Neural progenitor cell (in vitro differentiated cells): Measurements from ENCODE around the gene RASGRP4. TPM values are rescaled to one million over a fixed set of nuclear protein-coding genes. Genes with fewer than 3 reads are reported as not detected.

Experiments
- DNase-seq: peaks from one replicate; pipeline ENCODE4 v3.0.0-alpha.2; 2016; ENCODE audit warnings: low spot score
- H2AFZ ChIP-seq: fragments of 200-600 bp; sonication (generic); replicated peaks from 2 replicates; pipeline ENCODE4 v1.6.1; 2016; ENCODE audit warnings: antibody characterized with exemption
- H3F3A ChIP-seq: fragments of 200-600 bp; sonication (generic); 2 replicates; pipeline ENCODE4 v1.6.1; 2016; ENCODE audit warnings: antibody characterized with exemption, low read depth
- H3K27ac ChIP-seq: fragments of 200-600 bp; sonication (generic); 2 replicates; pipeline ENCODE4 v1.5.1; 2016; ENCODE audit warnings: mild to moderate bottlenecking
- H3K27me3 ChIP-seq: fragments of 200-600 bp; sonication (generic); 2 replicates; pipeline ENCODE4 v1.6.1; 2016; ENCODE audit warnings: mild to moderate bottlenecking, moderate library complexity
- H3K36me3 ChIP-seq: fragments of 200-600 bp; sonication (generic); 2 replicates; pipeline ENCODE4 v1.5.1; 2016
- H3K4me1 ChIP-seq: fragments of 200-600 bp; sonication (generic); 2 replicates; pipeline ENCODE4 v1.6.1; 2016; ENCODE audit warnings: mixed run types
- H3K4me2 ChIP-seq: fragments of 200-600 bp; sonication (generic); 2 replicates; pipeline ENCODE4 v1.6.1; 2016
- H3K4me3 ChIP-seq: fragments of 200-600 bp; sonication (generic); 2 replicates; pipeline ENCODE4 v1.5.1; 2016
- H3K79me2 ChIP-seq: fragments of 200-600 bp; sonication (generic); 2 replicates; pipeline ENCODE4 v1.6.1; 2016; ENCODE audit warnings: low read depth
- H3K9ac ChIP-seq: fragments of 200-600 bp; sonication (generic); 2 replicates; pipeline ENCODE4 v1.6.1; 2016
- H3K9me3 ChIP-seq: fragments of 200-600 bp; sonication (generic); 2 replicates; pipeline ENCODE4 v1.5.1; 2016; ENCODE audit warnings: low read depth
- H4K20me1 ChIP-seq: fragments of 200-600 bp; sonication (generic); 2 replicates; pipeline ENCODE4 v1.6.1; 2016; ENCODE audit warnings: low read depth
- H3K27ac Mint-ChIP-seq: 3 replicates; pipeline ENCODE4 v1.8.0; 2021; ENCODE audit warnings: mixed read lengths
- H3K27me3 Mint-ChIP-seq: 2 replicates; pipeline ENCODE4 v1.8.0; 2022; ENCODE audit warnings: low read depth, mild to moderate bottlenecking, inconsistent platforms, moderate library complexity, mixed read lengths; ENCODE audit not compliant: insufficient read depth
- H3K36me3 Mint-ChIP-seq: 3 replicates; pipeline ENCODE4 v1.8.0; 2021; ENCODE audit warnings: mixed read lengths
- H3K4me1 Mint-ChIP-seq: 3 replicates; pipeline ENCODE4 v1.8.0; 2021; ENCODE audit warnings: mixed read lengths
- H3K4me3 Mint-ChIP-seq: 3 replicates; pipeline ENCODE4 v1.8.0; 2021; ENCODE audit warnings: mild to moderate bottlenecking, moderate library complexity, mixed read lengths
- H3K9me3 Mint-ChIP-seq: 3 replicates; pipeline ENCODE4 v1.8.0; 2020; ENCODE audit warnings: mixed read lengths
- EZH2 ChIP-seq: fragments of 200-600 bp; sonication (generic); IDR thresholded peaks from 2 replicates; pipeline ENCODE4 v1.6.1; 2017; ENCODE audit warnings: antibody characterized with exemption, mild to moderate bottlenecking, moderate library complexity
- EZH2phosphoT487 ChIP-seq: fragments of 200-600 bp; sonication (generic); IDR thresholded peaks from 2 replicates; pipeline ENCODE4 v1.6.1; 2017; ENCODE audit warnings: antibody characterized with exemption
- total RNA-seq: library from RNA; depleted of rRNA; stranded (reverse); fragments of >200 nt; gene quantifications from 2 replicates; pipeline ENCODE4 v1.2.3, GENCODE V29; 2015; ENCODE audit warnings: low replicate concordance
- TF ChIP-seq, protein P1 (sequence below): fragments of 200-600 bp; sonication (generic); IDR thresholded peaks from 2 replicates; pipeline ENCODE4 v1.5.1; 2017; ENCODE audit warnings: antibody characterized with exemption, mild to moderate bottlenecking

The RASGRP4 gene
- total RNA-seq, 1 donor from 2014 or later: not detected

- no peaks in the 10 kb centered on the region for H3F3A ChIP-seq
- no peaks in the 10 kb centered on the region for H3K79me2 ChIP-seq
- H3K36me3 Mint-ChIP-seq: no peaks in the 10 kb centered on the region
- no peak overlapping the region for H3K4me3 ChIP-seq
- peaks cover 6% of the 10 kb centered on the region for H3K4me1 Mint-ChIP-seq
- H3K27me3 ChIP-seq: no peaks in the 10 kb centered on the region
- H3K27me3 Mint-ChIP-seq: peaks cover 9% of the 10 kb centered on the region
- no peaks in the 10 kb centered on the region for H4K20me1 ChIP-seq
- no peak overlapping the region for H3K4me2 ChIP-seq
- no peak for TF ChIP-seq EZH2
- TF ChIP-seq, protein P1, sequence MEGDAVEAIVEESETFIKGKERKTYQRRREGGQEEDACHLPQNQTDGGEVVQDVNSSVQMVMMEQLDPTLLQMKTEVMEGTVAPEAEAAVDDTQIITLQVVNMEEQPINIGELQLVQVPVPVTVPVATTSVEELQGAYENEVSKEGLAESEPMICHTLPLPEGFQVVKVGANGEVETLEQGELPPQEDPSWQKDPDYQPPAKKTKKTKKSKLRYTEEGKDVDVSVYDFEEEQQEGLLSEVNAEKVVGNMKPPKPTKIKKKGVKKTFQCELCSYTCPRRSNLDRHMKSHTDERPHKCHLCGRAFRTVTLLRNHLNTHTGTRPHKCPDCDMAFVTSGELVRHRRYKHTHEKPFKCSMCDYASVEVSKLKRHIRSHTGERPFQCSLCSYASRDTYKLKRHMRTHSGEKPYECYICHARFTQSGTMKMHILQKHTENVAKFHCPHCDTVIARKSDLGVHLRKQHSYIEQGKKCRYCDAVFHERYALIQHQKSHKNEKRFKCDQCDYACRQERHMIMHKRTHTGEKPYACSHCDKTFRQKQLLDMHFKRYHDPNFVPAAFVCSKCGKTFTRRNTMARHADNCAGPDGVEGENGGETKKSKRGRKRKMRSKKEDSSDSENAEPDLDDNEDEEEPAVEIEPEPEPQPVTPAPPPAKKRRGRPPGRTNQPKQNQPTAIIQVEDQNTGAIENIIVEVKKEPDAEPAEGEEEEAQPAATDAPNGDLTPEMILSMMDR: no peak
- H3K4me3 Mint-ChIP-seq: peak overlapping the region; percentile 0
- H3K9me3 ChIP-seq: no peaks in the 10 kb centered on the region
- H3K4me1 ChIP-seq: peaks cover 4% of the 10 kb centered on the region
- no peak overlapping the region for H3K27ac ChIP-seq
- no peaks in the 10 kb centered on the region for H3K9me3 Mint-ChIP-seq
- no peak overlapping the region for H3K27ac Mint-ChIP-seq
- H3K9ac ChIP-seq: no peak overlapping the region
- DNase-seq: no peak
- H2AFZ ChIP-seq: no peak overlapping the region
- no peaks in the 10 kb centered on the region for H3K36me3 ChIP-seq
These were observed 19.3 kb upstream of the RASGRP4 start for GRCh38 chr19:38445362-38445761.

- Mint-ChIP-seq H3K4me3 (no peak overlapping the region), H3K36me3 (no peaks in the 10 kb centered on the region), H3K4me1 (peaks cover 6% of the 10 kb centered on the region), H3K9me3 (no peaks in the 10 kb centered on the region), H3K27me3 (peaks cover 2% of the 10 kb centered on the region), H3K27ac (peak overlapping the region; percentile 15)
- no peaks in the 10 kb centered on the region for H3K27me3 ChIP-seq
- no peak for TF ChIP-seq EZH2
- TF ChIP-seq, protein P1: no peak
- TF ChIP-seq EZH2phosphoT487: no peak
- no peaks in the 10 kb centered on the region for H3F3A ChIP-seq
- H3K27ac ChIP-seq: no peak overlapping the region
- no peaks in the 10 kb centered on the region for H3K36me3 ChIP-seq
- peaks cover 4% of the 10 kb centered on the region for H3K4me1 ChIP-seq
- H4K20me1 ChIP-seq: no peaks in the 10 kb centered on the region
- DNase-seq: no peak
- no peaks in the 10 kb centered on the region for H3K9me3 ChIP-seq
- no peak overlapping the region for H3K4me2 ChIP-seq
- no peak overlapping the region for H3K9ac ChIP-seq
- H2AFZ ChIP-seq: no peak overlapping the region
- H3K4me3 ChIP-seq: no peak overlapping the region
- H3K79me2 ChIP-seq: no peaks in the 10 kb centered on the region
These were observed 18.0 kb upstream of the RASGRP4 start for GRCh38 chr19:38444026-38444425.

GRCh38 chr19:38443458-38443999 is 17.5 kb upstream of the RASGRP4 start:
- Mint-ChIP-seq H3K27me3 (peaks cover 2% of the 10 kb centered on the region), H3K36me3 (no peaks in the 10 kb centered on the region), H3K4me3 (no peak overlapping the region), H3K9me3 (no peaks in the 10 kb centered on the region), H3K27ac (no peak overlapping the region), H3K4me1 (peaks cover 6% of the 10 kb centered on the region)
- H3K27me3 ChIP-seq: no peaks in the 10 kb centered on the region
- no peak overlapping the region for H3K4me3 ChIP-seq
- no peaks in the 10 kb centered on the region for H3K36me3 ChIP-seq
- no peak overlapping the region for H3K4me2 ChIP-seq
- DNase-seq: no peak
- H3K27ac ChIP-seq: no peak overlapping the region
- no peak overlapping the region for H2AFZ ChIP-seq
- H4K20me1 ChIP-seq: no peaks in the 10 kb centered on the region
- TF ChIP-seq, protein P1: no peak
- TF ChIP-seq EZH2 (no peak), EZH2phosphoT487 (no peak)
- H3K79me2 ChIP-seq: no peaks in the 10 kb centered on the region
- H3K9ac ChIP-seq: no peak overlapping the region
- peaks cover 4% of the 10 kb centered on the region for H3K4me1 ChIP-seq
- no peaks in the 10 kb centered on the region for H3K9me3 ChIP-seq
- no peaks in the 10 kb centered on the region for H3F3A ChIP-seq
